ENCODE measurements around the gene FCN2.
"Not testable (repeated sequence)": the region's sequence is repeated elsewhere in the genome, so short reads cannot be mapped to it uniquely, and the experiment has no call there.

Gene FCN2

GRCh38 chr9:134847752-134848432 lies 32.7 kb upstream of the FCN2 start:
- no peak for DNase-seq

DNA sequence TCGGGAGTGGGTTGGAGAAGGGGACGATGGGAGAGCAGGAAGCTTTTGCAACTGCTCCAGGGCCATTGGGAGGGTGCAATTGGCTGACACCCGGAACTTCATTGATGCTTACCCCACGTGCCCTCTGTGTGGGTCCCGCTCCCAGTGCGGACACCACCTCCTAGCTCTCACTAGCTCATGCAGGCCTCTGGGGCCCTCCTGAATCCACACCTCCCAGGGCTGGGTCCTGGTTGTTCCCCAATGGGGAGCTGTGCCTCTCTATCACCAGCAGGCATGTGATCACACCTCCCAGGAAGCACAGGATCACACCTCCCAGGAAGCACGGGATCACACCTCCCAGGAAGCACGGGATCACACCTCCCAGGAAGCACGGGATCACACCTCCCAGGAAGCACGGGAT lies 32.1 kb upstream of the FCN2 start:
- DNase-seq: no peak

DNA sequence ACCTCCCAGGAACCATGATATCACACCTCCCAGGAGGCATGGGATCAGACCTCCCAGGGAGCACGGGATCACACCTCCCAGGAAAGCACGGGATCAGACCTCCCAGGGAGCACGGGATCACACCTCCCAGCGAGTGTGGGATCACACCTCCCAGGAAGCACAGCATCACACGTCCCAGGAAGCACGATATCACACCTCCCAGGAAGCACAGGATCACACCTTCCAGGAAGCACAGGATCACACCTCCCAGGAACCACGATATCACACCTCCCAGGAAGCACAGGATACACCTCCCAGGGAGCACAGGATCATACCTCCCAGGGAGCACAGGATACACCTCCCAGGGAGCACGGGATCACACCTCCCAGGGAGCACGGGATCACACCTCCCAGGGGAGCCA lies 30.0 kb upstream of the FCN2 start:
- no peak for DNase-seq

- no peak for DNase-seq
Observed at GRCh38 chr9:134851020-134851419, 29.6 kb upstream of the FCN2 start.

DNA sequence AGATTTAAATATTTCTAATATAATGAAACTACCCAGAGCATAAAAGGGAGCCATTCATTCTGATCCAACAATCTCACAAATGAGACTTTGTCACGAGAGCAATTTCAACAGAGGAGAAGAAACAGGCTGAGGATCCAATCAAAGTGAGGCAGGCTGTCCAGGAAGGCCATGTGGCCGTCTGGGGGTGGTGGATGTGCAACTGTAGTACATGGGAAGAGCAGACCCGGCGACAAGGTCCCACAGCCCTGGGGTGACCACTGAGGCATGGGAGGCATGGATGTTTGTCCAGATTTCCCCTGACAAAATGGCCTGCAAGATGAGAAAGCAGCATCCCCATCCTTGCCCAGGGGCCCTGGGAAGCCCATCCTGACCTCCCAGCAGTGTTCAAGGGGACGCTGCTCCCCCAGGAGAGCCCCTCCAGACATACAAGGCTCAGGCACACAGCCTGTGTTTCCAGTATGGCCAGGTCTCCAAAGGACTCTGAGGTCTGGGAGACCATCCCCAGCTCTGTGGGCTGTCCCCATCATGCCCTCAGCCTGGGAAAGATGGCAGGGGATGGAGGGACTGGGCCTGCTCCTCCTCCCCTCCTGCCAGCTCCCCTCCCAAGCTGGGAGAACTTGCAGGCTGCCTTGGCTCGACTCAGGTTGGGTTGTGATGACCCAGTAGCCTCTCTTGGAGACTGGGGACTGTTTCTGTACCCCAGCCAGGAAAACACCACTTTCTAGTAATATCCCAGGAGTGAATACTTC lies 27.5 kb upstream of the FCN2 start:
- DNase-seq: no peak

DNA sequence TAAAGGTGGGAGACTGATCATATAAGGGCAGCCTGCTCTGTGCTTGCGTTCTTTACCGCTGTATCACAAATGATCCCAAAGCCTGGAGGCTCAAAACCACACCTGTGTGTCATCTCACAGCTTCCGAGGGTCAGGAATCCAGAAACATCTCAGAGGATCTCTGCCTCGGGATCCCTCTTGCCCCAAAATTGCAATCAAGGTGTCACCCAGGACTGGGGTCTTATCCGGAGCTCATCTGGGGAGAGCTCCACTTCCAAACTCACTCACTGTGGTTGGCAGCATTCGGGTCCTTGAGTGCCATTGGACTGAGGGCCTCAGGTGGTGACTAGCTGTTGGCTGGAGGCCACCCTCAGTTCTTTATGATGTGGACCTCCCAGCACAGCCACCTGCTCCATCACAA lies 26.7 kb upstream of the FCN2 start:
- DNase-seq: no peak

DNA sequence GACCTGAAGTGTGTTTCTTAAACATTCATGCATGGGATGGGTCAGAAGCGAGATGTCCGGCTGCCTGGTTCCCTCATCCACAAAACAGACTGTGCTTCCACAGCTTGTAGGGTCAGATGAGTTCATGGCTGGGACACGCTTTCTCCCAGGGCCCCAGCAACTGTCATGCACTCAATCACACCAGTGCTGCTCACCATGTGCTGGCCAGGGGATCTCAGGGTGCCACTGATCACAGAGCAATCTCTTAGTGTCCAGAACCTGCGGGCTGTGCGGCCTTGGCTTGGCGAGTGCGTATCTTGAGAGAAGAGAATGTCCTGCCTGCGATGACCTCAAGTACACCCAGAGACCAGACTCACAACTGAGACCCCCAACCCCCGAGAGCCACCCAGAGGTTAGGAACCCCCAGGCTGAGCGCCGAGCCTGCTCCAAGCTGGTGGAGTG lies 26.0 kb upstream of the FCN2 start:
- DNase-seq: no peak

GRCh38 chr9:134855231-134855899 lies 25.2 kb upstream of the FCN2 start:
- DNase-seq: no peak

DNA sequence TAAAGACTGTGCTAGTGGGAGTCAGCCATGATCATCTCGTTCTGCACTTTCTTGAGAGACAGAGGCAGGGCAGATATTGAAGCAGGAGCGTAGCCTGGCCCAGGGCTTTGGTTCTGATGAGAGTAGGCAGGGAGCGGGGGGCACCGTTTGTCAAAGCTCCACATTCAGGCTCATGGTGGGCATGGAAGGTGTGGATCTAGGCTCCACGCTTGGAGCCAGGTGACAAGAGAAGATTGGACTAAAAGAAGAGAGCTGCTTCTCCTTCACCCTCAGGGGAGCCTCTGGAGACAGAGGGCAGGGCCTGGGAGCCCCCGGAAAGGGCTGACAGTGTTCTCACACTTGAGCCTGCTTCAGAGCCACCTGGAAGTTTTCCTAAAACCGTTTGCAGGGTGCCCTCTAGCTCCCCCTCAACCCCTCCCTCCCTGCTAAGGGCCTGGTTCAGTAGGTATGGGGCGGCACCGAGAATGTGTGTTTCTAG lies 24.7 kb upstream of the FCN2 start:
- no peak for DNase-seq

DNA sequence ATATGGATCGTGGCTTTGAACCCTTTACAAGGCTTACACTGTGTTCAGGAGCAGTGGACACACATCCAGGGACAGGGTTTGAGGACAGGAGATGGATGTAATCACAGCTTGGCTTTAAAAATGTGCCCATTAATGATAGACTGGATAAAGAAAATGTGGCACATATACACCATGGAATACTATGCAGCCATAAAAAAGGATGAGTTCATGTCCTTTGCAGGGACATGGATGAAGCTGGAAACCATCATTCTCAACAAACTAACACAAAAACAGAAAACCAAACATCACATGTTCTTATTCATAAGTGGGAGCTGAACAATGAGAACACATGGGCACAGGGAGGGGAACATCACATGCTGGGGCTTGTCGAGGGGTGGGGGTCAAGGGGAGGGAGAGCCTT lies 23.2 kb upstream of the FCN2 start:
- DNase-seq: not testable (repeated sequence)

DNA sequence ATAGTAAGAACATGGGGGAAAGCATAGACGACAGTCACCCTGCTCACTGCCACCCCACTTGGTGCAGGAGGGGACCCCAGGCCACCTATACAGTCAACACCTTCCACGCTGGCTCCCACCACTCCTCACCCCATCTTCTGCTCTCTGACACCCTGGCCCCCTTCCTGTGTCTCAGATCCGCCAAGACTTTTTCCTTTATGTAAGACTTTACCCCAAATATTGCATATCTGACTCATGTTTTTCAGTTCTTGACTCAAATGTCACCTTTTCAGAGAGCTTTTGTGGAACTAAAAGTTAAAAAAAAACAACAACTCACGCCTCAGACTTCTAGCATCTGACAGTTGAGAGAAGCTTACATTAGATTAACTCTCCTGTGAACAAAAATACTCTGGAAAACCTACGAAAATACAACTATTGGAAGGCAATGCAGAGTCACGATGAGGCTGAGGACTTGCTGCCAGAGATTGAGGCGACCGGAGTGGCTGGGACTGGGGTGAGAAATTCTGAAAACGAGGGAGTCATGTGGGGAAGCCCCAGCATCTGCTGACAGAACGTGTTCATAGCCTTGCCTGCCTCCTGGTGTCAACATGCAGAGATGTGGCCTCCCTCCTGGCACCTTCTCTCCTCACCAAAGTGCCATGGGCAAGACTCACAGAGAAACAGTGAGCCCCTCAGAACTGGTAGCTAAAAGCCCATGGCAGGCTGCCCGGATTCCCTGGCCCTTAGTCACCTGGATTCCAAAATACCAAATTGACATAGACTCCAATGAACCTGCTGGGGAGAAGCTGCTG lies 22.4 kb upstream of the FCN2 start:
- DNase-seq: peak; percentile 57

- no peak for DNase-seq
Observed at GRCh38 chr9:134860510-134860909, 20.1 kb upstream of the FCN2 start.

DNA sequence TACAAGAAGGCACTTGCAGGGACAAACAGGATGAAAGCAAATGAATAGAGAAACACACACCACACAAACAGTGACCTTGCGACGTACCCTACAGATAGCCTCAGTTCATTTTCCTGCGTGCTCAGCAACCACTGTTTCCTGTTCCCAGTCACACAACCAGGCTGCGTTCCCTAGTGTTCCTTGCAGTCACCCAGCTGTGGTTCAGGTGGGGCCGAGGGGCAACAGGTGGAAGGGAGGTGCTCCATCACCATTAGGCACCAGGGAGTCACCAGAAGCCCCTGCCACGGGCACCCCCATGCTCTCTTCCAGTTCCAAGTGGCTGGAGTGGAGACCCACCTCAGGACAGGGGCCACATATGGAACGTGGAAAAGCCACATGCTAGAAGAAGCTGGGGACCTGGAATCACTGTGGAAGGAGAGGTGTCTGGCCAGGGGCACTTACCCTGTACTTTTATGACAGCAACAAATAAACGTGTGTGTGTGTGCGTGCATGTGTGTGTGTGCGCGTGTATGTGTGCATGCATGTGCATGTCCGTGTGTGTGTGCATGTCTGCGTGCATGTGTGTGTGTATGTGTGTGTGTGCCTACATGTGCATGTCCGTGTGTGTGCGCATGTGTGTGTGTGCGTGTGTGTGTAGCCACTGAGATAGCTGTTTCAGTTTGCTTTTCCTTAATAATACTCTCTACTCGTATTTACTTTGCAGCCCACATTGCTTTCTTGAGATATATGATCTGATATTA lies 18.8 kb upstream of the FCN2 start:
- no peak for DNase-seq

DNA sequence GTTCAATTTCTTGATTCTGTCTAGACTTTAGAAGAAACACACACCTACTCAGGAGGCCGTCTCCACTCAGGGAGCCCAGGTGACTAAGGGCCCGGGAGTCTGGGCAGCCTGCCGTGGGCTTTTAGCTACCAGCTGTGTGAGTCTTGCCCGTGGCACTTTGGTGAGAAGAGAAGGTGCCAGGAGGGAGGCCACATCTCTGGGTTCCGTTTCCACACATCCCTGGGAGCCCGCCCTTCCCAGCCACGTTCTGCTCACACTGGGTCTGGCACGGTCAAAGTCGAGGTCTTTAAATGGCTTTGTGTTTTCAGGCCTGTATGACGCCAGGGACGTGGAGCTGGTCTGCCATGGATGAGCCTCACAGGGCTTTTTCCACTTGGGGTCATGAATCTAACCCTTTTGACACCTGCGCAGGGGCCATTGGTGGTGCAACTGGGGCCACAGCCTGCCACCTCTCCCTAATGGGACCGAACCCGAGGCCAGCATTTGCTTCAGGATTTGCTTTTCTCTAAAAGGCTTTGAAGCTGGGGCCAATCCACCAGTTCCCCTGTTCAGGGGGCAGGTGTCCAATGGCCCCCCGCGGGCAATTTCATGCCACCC lies 17.2 kb upstream of the FCN2 start:
- DNase-seq: no peak

- no peak for DNase-seq
Observed at GRCh38 chr9:134863941-134864820, 16.4 kb upstream of the FCN2 start.

- no peak for DNase-seq
Observed at GRCh38 chr9:134864821-134865190, 15.8 kb upstream of the FCN2 start.

- DNase-seq: no peak
Observed at GRCh38 chr9:134867917-134868750, 12.5 kb upstream of the FCN2 start.

DNA sequence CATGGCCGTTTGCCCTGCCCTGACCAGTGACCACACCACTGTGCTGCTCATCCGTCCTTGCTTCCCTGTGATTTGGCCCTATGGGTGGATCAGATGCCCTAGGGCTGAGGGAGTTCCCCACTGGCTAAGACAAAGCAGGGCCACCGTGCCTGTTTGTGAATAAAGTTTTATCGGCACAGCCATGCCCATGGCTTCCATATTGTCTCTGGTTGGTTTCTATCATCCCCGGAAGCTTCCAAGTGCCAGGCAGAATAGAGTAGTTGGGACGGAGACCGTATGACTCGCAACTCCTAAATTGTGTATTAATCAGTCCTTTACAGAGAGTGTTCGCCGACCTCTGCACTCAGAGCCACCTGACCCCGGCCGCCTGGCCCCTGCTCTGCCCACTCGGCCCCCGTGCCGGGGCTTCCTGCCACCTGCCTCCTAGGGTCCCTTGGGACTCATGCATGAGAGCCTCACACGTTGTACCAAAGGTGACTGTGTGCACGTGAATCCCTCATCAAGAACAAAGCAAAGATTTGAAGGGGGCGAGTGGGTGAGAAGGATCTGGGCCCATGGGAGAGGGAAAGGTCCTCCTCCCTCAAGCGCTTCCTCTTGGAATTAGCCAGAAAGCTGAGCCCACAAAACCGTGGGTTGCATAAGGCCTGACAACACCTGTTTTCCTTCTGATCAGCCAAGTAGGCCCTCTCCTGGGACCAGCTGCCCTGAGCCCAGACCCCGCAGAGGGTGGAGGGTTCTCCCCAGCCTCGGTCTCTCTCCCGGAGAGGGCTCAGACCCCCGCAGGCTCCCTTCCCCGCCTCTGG lies 11.7 kb upstream of the FCN2 start:
- no peak for DNase-seq
